HK-2 (cell line): ENCODE results near the gene BTD.
"Not testable (repeated sequence)": the region's sequence is repeated elsewhere in the genome, so short reads cannot be mapped to it uniquely, and the experiment has no call there.

Source experiments
- DNase-seq: peaks from one replicate; pipeline ENCODE4 v3.0.0-alpha.2; 2018; ENCODE audit not compliant: unreplicated experiment

BTD gene

GRCh38 chr3:15601399-15602145, at the start of gene BTD, which contains the start of gene HACL1:
Gene BTD, plus strand, starts transcription at chr3:15601745. Its CDS starts 33,695 bp downstream, at chr3:15635440.
Gene HACL1, minus strand, starts transcription at chr3:15601569. Its CDS starts 106 bp downstream, at chr3:15601463.
- peak; percentile 95 for DNase-seq

GRCh38 chr3:15551902-15552301, 49.6 kb upstream of the BTD start:
- DNase-seq: no peak

- DNase-seq: no peak
These were observed 47.8 kb upstream of the BTD start for GRCh38 chr3:15553749-15554148.

GRCh38 chr3:15556512-15556911, 45.0 kb upstream of the BTD start:
- DNase-seq: no peak

GRCh38 chr3:15557511-15557946, 44.0 kb upstream of the BTD start:
- DNase-seq: peak; percentile 6

- DNase-seq: no peak
These were observed 43.0 kb upstream of the BTD start for GRCh38 chr3:15558581-15558980.

- DNase-seq: no peak
These were observed 39.0 kb upstream of the BTD start for GRCh38 chr3:15562560-15562959.

GRCh38 chr3:15563190-15563589, 38.4 kb upstream of the BTD start:
- no peak for DNase-seq

GRCh38 chr3:15572138-15572537, 29.4 kb upstream of the BTD start:
- no peak for DNase-seq

GRCh38 chr3:15575446-15575845, 26.1 kb upstream of the BTD start:
- no peak for DNase-seq

- DNase-seq: no peak
These were observed 25.1 kb upstream of the BTD start for GRCh38 chr3:15576475-15576874.

GRCh38 chr3:15578289-15578867, 23.2 kb upstream of the BTD start:
- DNase-seq: no peak

GRCh38 chr3:15579051-15579450, 22.5 kb upstream of the BTD start:
- DNase-seq: no peak

GRCh38 chr3:15581471-15582394, 19.8 kb upstream of the BTD start:
- no peak for DNase-seq

GRCh38 chr3:15585111-15585845, 16.3 kb upstream of the BTD start:
- no peak for DNase-seq

GRCh38 chr3:15591242-15591641, 10.3 kb upstream of the BTD start:
- no peak for DNase-seq

- no peak for DNase-seq
These were observed 9.6 kb upstream of the BTD start for GRCh38 chr3:15591928-15592327.

GRCh38 chr3:15592968-15593367, 8.6 kb upstream of the BTD start:
- no peak for DNase-seq

GRCh38 chr3:15595955-15596354, 5.6 kb upstream of the BTD start:
- no peak for DNase-seq

- no peak for DNase-seq
These were observed 523 bp upstream of the BTD start for GRCh38 chr3:15601046-15601398.

GRCh38 chr3:15602146-15602536, 596 bp downstream of the BTD start:
- no peak for DNase-seq

- DNase-seq: not testable (repeated sequence)
These were observed 1.3 kb downstream of the BTD start for GRCh38 chr3:15602816-15603215.
